DND-41 (cell line): Measurements from ENCODE around the gene PHLPP1.

Experiments
- CTCF ChIP-seq: IDR thresholded peaks from 2 replicates; pipeline ENCODE4 v1.5.1; 2012; ENCODE audit warnings: borderline replicate concordance, low read length, moderate library complexity, mild to moderate bottlenecking; ENCODE audit not compliant: poor library complexity, severe bottlenecking; ENCODE audit errors: extremely low read depth
- EZH2 ChIP-seq: IDR thresholded peaks from 3 replicates; pipeline ENCODE4 v1.6.1; 2012; ENCODE audit warnings: borderline replicate concordance, low read depth, mild to moderate bottlenecking, moderate library complexity, low read length, inconsistent platforms; ENCODE audit not compliant: severe bottlenecking

- TF ChIP-seq EZH2, result no peak
- no peak for TF ChIP-seq CTCF
Observed at GRCh38 chr18:62744076-62744968, 29.0 kb downstream of the PHLPP1 start.
